Heart right ventricle (tissue), 16 donors: ENCODE measurements around the gene PRKAG2. TPM values are rescaled to one million over a fixed set of nuclear protein-coding genes. Genes with fewer than 3 reads are reported as not detected.

Experiments used
- ATAC-seq, 8 donors: fragments of 200-7000 bp; cut with Tn5 transposase; one replicate each; pipeline ENCODE4 v1.9.1; 2020; ENCODE audit warnings: mild to moderate bottlenecking in 8 of 8, moderate library complexity in 8 of 8, moderate number of reproducible peaks in 1 of 8
- DNase-seq, 2 donors: peaks; one replicate each; pipeline ENCODE4 v3.0.0-alpha.2; 2020
- H3K27ac ChIP-seq, 10 donors: fragments of 200-600 bp; sonication (generic) in 2 of 10; one replicate each; pipeline versions ENCODE4 v1.5.0 to v1.8.0; 2020 to 2022; ENCODE audit warnings: mild to moderate bottlenecking in 3 of 10
- H3K27me3 ChIP-seq, 7 donors: fragments of 200-600 bp; one replicate each; pipeline ENCODE4 v1.8.0; 2021 to 2022; ENCODE audit warnings: mild to moderate bottlenecking in 2 of 7
- H3K36me3 ChIP-seq, 9 donors: fragments of 200-600 bp; sonication (generic) in 1 of 9; one replicate each; pipeline versions ENCODE4 v1.5.0 to v1.8.0; 2020 to 2022; ENCODE audit warnings: mild to moderate bottlenecking in 2 of 9
- H3K4me1 ChIP-seq, 9 donors: fragments of 200-600 bp; sonication (generic) in 1 of 9; one replicate each; pipeline versions ENCODE4 v1.5.0 to v1.8.0; 2020 to 2022; ENCODE audit warnings: mild to moderate bottlenecking in 4 of 9
- H3K4me3 ChIP-seq, 10 donors: fragments of 200-600 bp; sonication (generic) in 2 of 10; one replicate each; pipeline versions ENCODE4 v1.5.0 to v1.8.0; 2020 to 2022; ENCODE audit warnings: mild to moderate bottlenecking in 7 of 10, moderate library complexity in 2 of 10
- H3K9me3 ChIP-seq, 11 donors: fragments of 200-600 bp in 10 of 11; sonication (generic) in 2 of 11; one replicate each; pipeline versions ENCODE4 v1.5.0 to v1.8.0; 2013 to 2022; ENCODE audit warnings: mild to moderate bottlenecking in 2 of 11, control low read depth in 1 of 11, moderate library complexity in 1 of 11
- CTCF ChIP-seq, 9 donors: fragments of 200-600 bp; sonication (generic) in 2 of 9; IDR thresholded peaks; one replicate each; pipeline versions ENCODE4 v1.5.0 to v1.8.0; 2021 to 2022; ENCODE audit warnings: antibody characterized with exemption in 9 of 9, mild to moderate bottlenecking in 5 of 9, moderate library complexity in 1 of 9
- WGBS, 2 donors: extraction: QIAGEN DNeasy Blood & Tissue Kit; methylation state at CpG; one replicate each; pipeline ENCODE4 v1.1.7; 2013; ENCODE audit warnings: inconsistent platforms in 1 of 2; 5-methylcytosine and 5-hydroxymethylcytosine counted together
- intact Hi-C, 10 donors: fragments of 100-400 bp; cut with DNase I; formaldehyde crosslinking; loops; one replicate each; pipeline versions ENCODE4 v1.11.1 to v1.14.2; 2022
- polyA plus RNA-seq, 2 donors: library from polyadenylated mRNA; stranded (reverse); fragments of 200-250 nt; gene quantifications; one replicate each; pipeline ENCODE4 v1.2.3, GENCODE V29; 2013
- total RNA-seq, 10 donors: library from RNA; stranded (reverse); fragmentation: NEBNext Ultra II Directional in 3 of 10; extraction: Animal tissue kit (Norgen Biotek cat#: 25700) in 3 of 10; gene quantifications; one replicate each; pipeline versions ENCODE4 v1.2.1 to v1.2.4, GENCODE V29; 2021 to 2023
- donor health status: Arrhythmogenic right ventricular cardiomyopathy.
- donor health status: ischemic (EF 13 %, LVEDD 7.1; RV severe dilation, severe dysfunction).
- donor health status: healthy with polysubstance abuse.
- donor health status: DM: no; HTN: yes; CAD: no.
- donor health status: DM: no; HTN: no; CAD: no.
- donor health status: ischemic (EF 25% LVEDD 6.9; RV normal size, moderate dysfunction).
- donor health status: ischemic (EF 25% LVEDD 5.7; RV mildly dilated, moderate dysfunction).
- donor health status: healthy.
- donor health status: DM: yes; HTN: yes; CAD: no.
- donor health status: Ischemic cardiomyopathy.
- donor health status: ischemic (EF 35%, LVEDD 5.7; RV mildly dilated, moderate dysfunction).
- donor health status: nonischemic (EF 11% LVEDD 7.7; RV severe dilation, severe dysfunction).
- donor health status: DM: yes; HTN: yes; CAD: no.
- donor health status: PGD.
- donor health status: ischemic (EF 29% LVEDD 5.4; RV normal size, mild dysfunction).
- donor health status: nonischemic (EF 23%, LVEDD 6.1; RV moderate dilation, normal function).

Gene PRKAG2
- total and polyA plus RNA-seq, 12 donors, result 52.4 to 156 (median 114) TPM

- H3K4me3 ChIP-seq, result no peak overlapping the region
- peaks cover 0 to 31% (median 7%) of the 10 kb centered on the region in 7 donors for H3K27me3 ChIP-seq
- peaks cover 0 to 6% (median 0%) of the 10 kb centered on the region in 11 donors for H3K9me3 ChIP-seq
- no peaks in the 10 kb centered on the region for H3K36me3 ChIP-seq
- DNase-seq, result no peak
- WGBS, 2 donors, result 83 to 84% methylated on average over 5 of the region's 5 CpGs
- no peak for ATAC-seq
- intact Hi-C loops, result no loop called here
- TF ChIP-seq CTCF (IDR thresholded peaks at IDR 0.05), result no peak
- peaks cover 0 to 5% (median 0%) of the 10 kb centered on the region in 9 donors for H3K4me1 ChIP-seq
- no peak overlapping the region for H3K27ac ChIP-seq
Observed at GRCh38 chr7:151901828-151902227, 24.9 kb upstream of the PRKAG2 start.

DNA sequence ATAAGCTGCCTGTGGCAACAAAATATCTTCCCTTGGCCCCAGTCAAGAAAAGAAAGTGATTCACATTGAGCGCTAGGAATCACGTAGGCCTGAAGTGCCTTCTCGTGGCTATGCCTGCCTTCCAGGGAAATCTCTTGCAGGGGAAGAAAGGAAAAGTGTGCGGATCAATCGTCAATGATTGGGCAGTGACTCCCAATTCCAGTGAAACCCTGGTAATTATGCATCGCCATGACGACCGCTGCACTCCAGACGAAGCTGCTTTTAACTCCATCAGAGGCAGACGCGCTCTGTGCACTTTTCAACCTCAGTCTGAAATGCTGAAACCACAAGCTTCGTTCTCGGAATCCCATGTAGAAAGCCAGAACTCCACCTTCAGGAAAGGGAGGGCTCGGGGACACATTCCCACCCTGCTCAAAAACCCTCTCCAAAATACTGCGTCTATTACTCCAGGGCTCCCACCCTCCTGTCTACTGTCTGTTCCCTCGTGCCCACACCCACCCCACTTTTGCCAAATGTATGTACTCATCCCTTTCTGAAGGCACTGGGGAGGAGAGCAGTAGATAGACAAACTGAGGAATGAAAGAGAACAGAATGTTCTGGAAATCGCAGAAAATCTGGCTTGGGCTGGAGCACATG lies 24.2 kb upstream of the PRKAG2 start:
- ATAC-seq, result peak in 1 of 8 donors; percentile 48
- DNase-seq, result no peak

GRCh38 chr7:151900591-151900985 lies 23.7 kb upstream of the PRKAG2 start:
- WGBS, 2 donors, result 75 to 81% methylated on average over 5 of the region's 5 CpGs
- no peaks in the 10 kb centered on the region for H3K36me3 ChIP-seq
- peaks cover 0 to 38% (median 5%) of the 10 kb centered on the region in 7 donors for H3K27me3 ChIP-seq
- intact Hi-C loops, result no loop called here
- DNase-seq (no peak), ATAC-seq (no peak)
- peaks cover 0 to 5% (median 0%) of the 10 kb centered on the region in 9 donors for H3K4me1 ChIP-seq
- no peak overlapping the region for H3K4me3 ChIP-seq
- no peak for TF ChIP-seq CTCF (IDR thresholded peaks at IDR 0.05)
- H3K27ac ChIP-seq, result no peak overlapping the region
- no peaks in the 10 kb centered on the region for H3K9me3 ChIP-seq

More for the DNA sequence above, 24.2 kb upstream of the PRKAG2 start:
- intact Hi-C loops, result no loop called here
- Histone ChIP-seq H3K36me3 (no peaks in the 10 kb centered on the region), H3K9me3 (no peaks in the 10 kb centered on the region), H3K27me3 (peaks cover 0 to 37% (median 5%) of the 10 kb centered on the region in 7 donors), H3K4me1 (peaks cover 0 to 5% (median 0%) of the 10 kb centered on the region in 9 donors), H3K27ac (no peak overlapping the region), H3K4me3 (no peak overlapping the region)
- no peak for TF ChIP-seq CTCF (IDR thresholded peaks at IDR 0.05)
- WGBS, 2 donors, result 78 to 84% methylated on average over 17 of the region's 17 CpGs

- no peak overlapping the region for H3K27ac ChIP-seq
- no peak for DNase-seq
- intact Hi-C loops, result no loop called here
- H3K36me3 ChIP-seq, result no peaks in the 10 kb centered on the region
- 88 to 94% methylated on average over 18 of the region's 18 CpGs for WGBS, 2 donors
- ATAC-seq, result no peak
- peaks cover 0 to 5% (median 0%) of the 10 kb centered on the region in 9 donors for H3K4me1 ChIP-seq
- H3K27me3 ChIP-seq, result peaks cover 0 to 36% (median 5%) of the 10 kb centered on the region in 7 donors
- H3K4me3 ChIP-seq, result no peak overlapping the region
- H3K9me3 ChIP-seq, result no peaks in the 10 kb centered on the region
- TF ChIP-seq CTCF (IDR thresholded peaks at IDR 0.05), result no peak
Observed at GRCh38 chr7:151899513-151900360, 22.8 kb upstream of the PRKAG2 start.
